ENCODE results near the gene ADSL. TPM values are rescaled to one million over a fixed set of nuclear protein-coding genes. Genes with fewer than 3 reads are reported as not detected.

Gene ADSL
- total RNA-seq, 1 experiment from 2014 or later, result 126 TPM

DNA sequence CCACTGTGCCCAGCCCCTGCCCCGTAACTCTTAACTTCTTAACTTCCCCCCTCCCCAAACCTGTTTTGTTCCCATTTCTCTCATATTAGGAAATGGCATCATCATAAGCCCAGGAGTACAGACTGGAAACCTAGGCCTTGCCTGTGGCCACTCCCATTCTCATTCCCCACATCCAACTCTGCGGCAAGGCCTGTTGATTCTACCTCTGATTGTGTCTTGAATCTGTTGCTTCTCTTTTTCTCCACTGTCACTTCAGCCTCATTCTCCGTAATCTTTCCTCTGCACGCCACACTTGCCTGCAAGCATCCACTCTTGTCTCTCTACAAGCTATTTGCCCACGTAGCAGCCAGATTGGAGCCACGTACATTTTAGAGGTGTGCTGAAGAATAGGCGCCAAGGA lies 49.3 kb downstream of the ADSL start (continued):
- TF ChIP-seq, protein P1, sequence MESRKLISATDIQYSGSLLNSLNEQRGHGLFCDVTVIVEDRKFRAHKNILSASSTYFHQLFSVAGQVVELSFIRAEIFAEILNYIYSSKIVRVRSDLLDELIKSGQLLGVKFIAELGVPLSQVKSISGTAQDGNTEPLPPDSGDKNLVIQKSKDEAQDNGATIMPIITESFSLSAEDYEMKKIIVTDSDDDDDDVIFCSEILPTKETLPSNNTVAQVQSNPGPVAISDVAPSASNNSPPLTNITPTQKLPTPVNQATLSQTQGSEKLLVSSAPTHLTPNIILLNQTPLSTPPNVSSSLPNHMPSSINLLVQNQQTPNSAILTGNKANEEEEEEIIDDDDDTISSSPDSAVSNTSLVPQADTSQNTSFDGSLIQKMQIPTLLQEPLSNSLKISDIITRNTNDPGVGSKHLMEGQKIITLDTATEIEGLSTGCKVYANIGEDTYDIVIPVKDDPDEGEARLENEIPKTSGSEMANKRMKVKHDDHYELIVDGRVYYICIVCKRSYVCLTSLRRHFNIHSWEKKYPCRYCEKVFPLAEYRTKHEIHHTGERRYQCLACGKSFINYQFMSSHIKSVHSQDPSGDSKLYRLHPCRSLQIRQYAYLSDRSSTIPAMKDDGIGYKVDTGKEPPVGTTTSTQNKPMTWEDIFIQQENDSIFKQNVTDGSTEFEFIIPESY (IDR thresholded peaks at IDR 0.05; ENCODE audit: extremely low read depth, insufficient replicate concordance, low read length), result no peak
- TF ChIP-seq SP1 (IDR thresholded peaks at IDR 0.05; ENCODE audit: low read depth), result no peak
- TF ChIP-seq SIN3A (IDR thresholded peaks at IDR 0.05; ENCODE audit: low read depth), result no peak
- no peak for TF ChIP-seq TCF7L2 (IDR thresholded peaks at IDR 0.05; ENCODE audit: borderline replicate concordance, extremely low read depth, insufficient read depth, insufficient read length)
- TF ChIP-seq JUND (IDR thresholded peaks at IDR 0.05), result no peak
- no peak for TF ChIP-seq ZNF274 (IDR thresholded peaks at IDR 0.05; ENCODE audit: low read depth, low read length)
- TF ChIP-seq EGR1 (IDR thresholded peaks at IDR 0.05; ENCODE audit: low read depth), result no peak
- TF ChIP-seq POLR2A (IDR thresholded peaks at IDR 0.05; ENCODE audit: borderline replicate concordance, extremely low read depth, insufficient read depth, insufficient read length), result no peak
- TF ChIP-seq ZFX (IDR thresholded peaks at IDR 0.05), result no peak
- TF ChIP-seq RAD21 (IDR thresholded peaks at IDR 0.05; ENCODE audit: low read depth), result no peak
- no peak for TF ChIP-seq EZH2phosphoT487 (IDR thresholded peaks at IDR 0.05; ENCODE audit: borderline replicate concordance)
- TF ChIP-seq, protein P2, sequence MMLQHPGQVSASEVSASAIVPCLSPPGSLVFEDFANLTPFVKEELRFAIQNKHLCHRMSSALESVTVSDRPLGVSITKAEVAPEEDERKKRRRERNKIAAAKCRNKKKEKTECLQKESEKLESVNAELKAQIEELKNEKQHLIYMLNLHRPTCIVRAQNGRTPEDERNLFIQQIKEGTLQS (IDR thresholded peaks at IDR 0.05), result no peak
- TF ChIP-seq, protein P3, sequence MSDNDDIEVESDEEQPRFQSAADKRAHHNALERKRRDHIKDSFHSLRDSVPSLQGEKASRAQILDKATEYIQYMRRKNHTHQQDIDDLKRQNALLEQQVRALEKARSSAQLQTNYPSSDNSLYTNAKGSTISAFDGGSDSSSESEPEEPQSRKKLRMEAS (IDR thresholded peaks at IDR 0.05), result no peak
- TF ChIP-seq EZH2 (IDR thresholded peaks at IDR 0.05), result no peak

DNA sequence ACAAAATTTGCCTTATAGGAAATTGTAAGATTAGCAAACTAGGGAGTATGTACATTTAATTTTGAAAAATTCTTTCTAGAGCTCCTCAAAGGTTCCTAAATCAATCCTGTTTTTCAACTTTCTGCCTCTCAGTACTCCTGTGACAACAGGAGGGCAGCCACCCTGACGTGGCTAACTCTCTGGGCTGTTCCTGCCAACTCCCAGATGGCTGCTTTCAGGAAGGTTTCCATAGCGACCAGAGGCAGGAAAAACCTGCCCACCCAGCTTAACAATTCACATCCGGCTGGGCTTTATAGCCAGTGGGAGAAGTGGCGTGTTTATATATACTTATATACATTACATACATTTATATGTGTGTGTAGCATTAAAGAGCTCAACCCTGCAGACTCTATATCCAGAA lies 50.6 kb downstream of the ADSL start:
- ATAC-seq, result no peak
- intact Hi-C loops (cut with micrococcal nuclease), result no loop called here
- peaks cover 0 to 7% of the 10 kb centered on the region in 2 experiments; a peak in 3 of 4 replicates for H3K36me3 ChIP-seq (ENCODE audit: control insufficient read depth in 1 of 2, insufficient read depth in 2 of 2, low read length in 2 of 2)
- H3K4me2 ChIP-seq (ENCODE audit: low read length), result no peak overlapping the region
- no peak overlapping the region for H3K9ac ChIP-seq (ENCODE audit: low read length)
- H2AFZ ChIP-seq (ENCODE audit: low read depth, low read length, poor library complexity, severe bottlenecking), result no peak overlapping the region
- no peak for DNase-seq (ENCODE audit: low read depth, low spot score)
- H3K27ac ChIP-seq (ENCODE audit: low read depth, low read length), result no peak overlapping the region
- ChIA-PET RAD21 (ENCODE audit: low non-redundant PET in 1 of 2, low total read pairs in 2 of 2, uncharacterized antibody in 2 of 2, unreplicated experiment in 2 of 2) (no interaction called here), CTCF (no interaction called here), POLR2A (no interaction called here)
- peaks cover 6 to 9% of the 10 kb centered on the region in 2 experiments; a peak in 2 of 4 replicates for H3K4me1 ChIP-seq (ENCODE audit: control insufficient read depth in 1 of 2, insufficient read depth in 2 of 2, low read length in 2 of 2)
- no peak overlapping the region for H3K4me3 ChIP-seq (replicated peaks in 1 of 2; ENCODE audit: low read depth in 1 of 2, low read length in 2 of 2)
- peaks cover 10% of the 10 kb centered on the region; the same call in 1 of the 2 replicates for H3K79me2 ChIP-seq (ENCODE audit: insufficient read depth, low read length)
- BruUV-seq (replicated peaks), result no TSS peak
- no peaks in the 10 kb centered on the region for H3K9me3 ChIP-seq (ENCODE audit: control insufficient read depth in 1 of 2, insufficient read depth in 1 of 2, low read depth in 1 of 2, low read length in 2 of 2)
- H4K20me1 ChIP-seq (ENCODE audit: insufficient read depth), result no peaks in the 10 kb centered on the region
- H3K27me3 ChIP-seq (ENCODE audit: insufficient read depth, low read length), result no peaks in the 10 kb centered on the region
- no peaks in the 10 kb centered on the region for H3K9me2 ChIP-seq (ENCODE audit: insufficient read depth)
- TF ChIP-seq FOSL1 (IDR thresholded peaks at IDR 0.05; ENCODE audit: low read depth) (no peak), SP1 (IDR thresholded peaks at IDR 0.05; ENCODE audit: low read depth) (no peak), SRF (IDR thresholded peaks at IDR 0.05; ENCODE audit: low read depth) (no peak), CEBPB (IDR thresholded peaks at IDR 0.05; ENCODE audit: low read depth) (no peak), JUND (IDR thresholded peaks at IDR 0.05) (no peak), SIN3A (IDR thresholded peaks at IDR 0.05; ENCODE audit: low read depth) (no peak), EGR1 (IDR thresholded peaks at IDR 0.05; ENCODE audit: low read depth) (no peak), EZH2phosphoT487 (IDR thresholded peaks at IDR 0.05; ENCODE audit: borderline replicate concordance) (no peak)
- TF ChIP-seq, protein P1 (IDR thresholded peaks at IDR 0.05; ENCODE audit: extremely low read depth, insufficient replicate concordance, low read length), result no peak
- TF ChIP-seq, protein P4, sequence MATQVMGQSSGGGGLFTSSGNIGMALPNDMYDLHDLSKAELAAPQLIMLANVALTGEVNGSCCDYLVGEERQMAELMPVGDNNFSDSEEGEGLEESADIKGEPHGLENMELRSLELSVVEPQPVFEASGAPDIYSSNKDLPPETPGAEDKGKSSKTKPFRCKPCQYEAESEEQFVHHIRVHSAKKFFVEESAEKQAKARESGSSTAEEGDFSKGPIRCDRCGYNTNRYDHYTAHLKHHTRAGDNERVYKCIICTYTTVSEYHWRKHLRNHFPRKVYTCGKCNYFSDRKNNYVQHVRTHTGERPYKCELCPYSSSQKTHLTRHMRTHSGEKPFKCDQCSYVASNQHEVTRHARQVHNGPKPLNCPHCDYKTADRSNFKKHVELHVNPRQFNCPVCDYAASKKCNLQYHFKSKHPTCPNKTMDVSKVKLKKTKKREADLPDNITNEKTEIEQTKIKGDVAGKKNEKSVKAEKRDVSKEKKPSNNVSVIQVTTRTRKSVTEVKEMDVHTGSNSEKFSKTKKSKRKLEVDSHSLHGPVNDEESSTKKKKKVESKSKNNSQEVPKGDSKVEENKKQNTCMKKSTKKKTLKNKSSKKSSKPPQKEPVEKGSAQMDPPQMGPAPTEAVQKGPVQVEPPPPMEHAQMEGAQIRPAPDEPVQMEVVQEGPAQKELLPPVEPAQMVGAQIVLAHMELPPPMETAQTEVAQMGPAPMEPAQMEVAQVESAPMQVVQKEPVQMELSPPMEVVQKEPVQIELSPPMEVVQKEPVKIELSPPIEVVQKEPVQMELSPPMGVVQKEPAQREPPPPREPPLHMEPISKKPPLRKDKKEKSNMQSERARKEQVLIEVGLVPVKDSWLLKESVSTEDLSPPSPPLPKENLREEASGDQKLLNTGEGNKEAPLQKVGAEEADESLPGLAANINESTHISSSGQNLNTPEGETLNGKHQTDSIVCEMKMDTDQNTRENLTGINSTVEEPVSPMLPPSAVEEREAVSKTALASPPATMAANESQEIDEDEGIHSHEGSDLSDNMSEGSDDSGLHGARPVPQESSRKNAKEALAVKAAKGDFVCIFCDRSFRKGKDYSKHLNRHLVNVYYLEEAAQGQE (IDR thresholded peaks at IDR 0.05; ENCODE audit: low read depth), result no peak

All from HCT116 (cell line).